Hepatocyte (in vitro differentiated cells): Measurements from ENCODE around the gene SHISA6.

ENCODE experiments used
- CTCF ChIP-seq: fragments of 200-600 bp; sonication (generic); IDR thresholded peaks from 2 replicates; pipeline ENCODE4 v1.5.1; 2016; ENCODE audit warnings: antibody characterized with exemption, mild to moderate bottlenecking; ENCODE audit not compliant: poor library complexity
- EZH2 ChIP-seq: fragments of 200-600 bp; sonication (generic); IDR thresholded peaks from 2 replicates; pipeline ENCODE4 v1.6.1; 2016; ENCODE audit warnings: antibody characterized with exemption, mild to moderate bottlenecking, borderline replicate concordance
- EZH2phosphoT487 ChIP-seq: fragments of 200-600 bp; sonication (generic); IDR thresholded peaks from one replicate; pipeline ENCODE4 v1.6.1; 2018; ENCODE audit warnings: antibody characterized with exemption, mild to moderate bottlenecking, low read depth, moderate library complexity; ENCODE audit not compliant: unreplicated experiment, severe bottlenecking

GRCh38 chr17:11342138-11342537 lies 101.1 kb downstream of the SHISA6 start:
- no peak for TF ChIP-seq EZH2phosphoT487
- no peak for TF ChIP-seq CTCF
- TF ChIP-seq EZH2, result no peak
